Transverse colon (tissue), 4 donors: ENCODE data around the gene SPATA22. TPM values are rescaled to one million over a fixed set of nuclear protein-coding genes. Genes with fewer than 3 reads are reported as not detected.

ENCODE experiments used
- DNase-seq: peaks from one replicate; pipeline ENCODE4 v3.0.0-alpha.2; 2019
- H3K27ac ChIP-seq, 4 donors: fragments of 200-600 bp; sonication (generic); 2 replicates each; pipeline ENCODE4 v1.5.1; 2016 to 2018; ENCODE audit warnings: inconsistent platforms in 4 of 4
- H3K27me3 ChIP-seq: fragments of 200-600 bp; sonication (generic); 2 replicates; pipeline ENCODE4 v1.5.1; 2017; ENCODE audit warnings: inconsistent platforms
- H3K36me3 ChIP-seq, 4 donors: fragments of 200-600 bp; sonication (generic); 2 replicates each; pipeline ENCODE4 v1.5.1; 2017 to 2019; ENCODE audit warnings: inconsistent platforms in 4 of 4
- H3K4me1 ChIP-seq, 4 donors: fragments of 200-600 bp; sonication (generic); 2 replicates each; pipeline ENCODE4 v1.5.1; 2017 to 2020; ENCODE audit warnings: inconsistent platforms in 4 of 4
- H3K4me3 ChIP-seq, 4 donors: fragments of 200-600 bp; sonication (generic); 1 replicate in 1 of 4; 2 replicates in 3 of 4; pipeline versions ENCODE4 v1.5.1 to v1.6.1; 2017 to 2019; ENCODE audit warnings: inconsistent platforms in 4 of 4
- H3K9me3 ChIP-seq, 2 donors: fragments of 200-600 bp; sonication (generic); 2 replicates each; pipeline ENCODE4 v1.5.1; 2017 to 2019; ENCODE audit warnings: inconsistent platforms in 2 of 2
- EP300 ChIP-seq: sonication (generic); formaldehyde crosslinking; IDR thresholded peaks from one replicate; pipeline ENCODE4 v1.6.1; 2017; ENCODE audit warnings: antibody characterized with exemption, low read depth
- POLR2A ChIP-seq: fragments of 450-650 bp; IDR thresholded peaks from one replicate; pipeline ENCODE4 v1.6.1; 2016; ENCODE audit warnings: antibody characterized with exemption, mild to moderate bottlenecking, moderate library complexity
- POLR2AphosphoS5 ChIP-seq, 3 donors: sonication (generic); formaldehyde crosslinking; IDR thresholded peaks; one replicate each; pipeline ENCODE4 v1.6.1; 2016; ENCODE audit warnings: antibody characterized with exemption in 3 of 3
- WGBS, 2 donors: methylation state at CpG; one replicate each; pipeline ENCODE4 v1.1.5; 2018; ENCODE audit warnings: low coverage in 1 of 2; 5-methylcytosine and 5-hydroxymethylcytosine counted together
- in situ Hi-C, 4 donors: fragments of 200-750 bp; cut with MboI; loops; one replicate each; pipeline versions ENCODE4 v1.15.0 to v1.15.1; 2017; ENCODE audit warnings: low sequenced_read_pairs in 3 of 4, low pct_ligation_motif_present in 1 of 4, low pct_unique_long_range_greater_than_20kb in 1 of 4
- intact Hi-C: fragments of 100-400 bp; cut with DNase I; formaldehyde crosslinking; loops from one replicate; pipeline ENCODE4 v1.15.1; 2023; ENCODE audit warnings: low total_unique reads
- total RNA-seq, 4 donors: library from RNA; depleted of rRNA; stranded (reverse); fragments of >200 nt; gene quantifications; one replicate each; pipeline ENCODE4 v1.1.0, GENCODE V29; 2016
- TF ChIP-seq, protein P1 (sequence below), 5 experiments: fragments of 200-600 bp in 3 of 5; fragments of 450-650 bp in 2 of 5; sonication (generic) in 3 of 5; IDR thresholded peaks; 1 replicate in 2 of 5; 2 replicates in 3 of 5; pipeline ENCODE4 v1.5.1; 2016 to 2017; ENCODE audit warnings: antibody characterized with exemption in 5 of 5, inconsistent platforms in 3 of 5, mild to moderate bottlenecking in 2 of 5, moderate library complexity in 1 of 5

Gene SPATA22
- total RNA-seq, 4 donors from 2014 or later = not detected

DNA sequence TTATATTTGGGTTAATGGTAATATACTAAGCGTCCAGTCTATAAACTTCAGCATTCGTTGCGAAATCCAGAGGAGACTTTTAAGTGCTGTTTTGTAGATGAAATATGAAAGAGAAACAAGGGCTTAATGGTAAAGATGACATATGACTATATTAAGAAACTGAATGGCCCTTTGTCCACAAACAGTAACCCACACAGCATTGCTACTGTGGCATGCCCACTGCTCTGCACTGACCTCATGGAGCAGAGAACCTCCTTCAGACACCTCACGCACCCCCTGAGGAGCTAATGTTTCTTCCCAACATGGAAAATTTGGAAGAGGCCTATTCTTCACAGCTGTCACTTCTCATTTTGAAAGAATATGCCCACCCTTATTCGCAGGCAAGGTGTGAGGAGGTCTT lies 30.8 kb upstream of the SPATA22 start:
- TF ChIP-seq EP300 (no peak), POLR2A (no peak), POLR2AphosphoS5 (IDR thresholded peaks at IDR 0.05) (no peak)
- TF ChIP-seq, protein P1, sequence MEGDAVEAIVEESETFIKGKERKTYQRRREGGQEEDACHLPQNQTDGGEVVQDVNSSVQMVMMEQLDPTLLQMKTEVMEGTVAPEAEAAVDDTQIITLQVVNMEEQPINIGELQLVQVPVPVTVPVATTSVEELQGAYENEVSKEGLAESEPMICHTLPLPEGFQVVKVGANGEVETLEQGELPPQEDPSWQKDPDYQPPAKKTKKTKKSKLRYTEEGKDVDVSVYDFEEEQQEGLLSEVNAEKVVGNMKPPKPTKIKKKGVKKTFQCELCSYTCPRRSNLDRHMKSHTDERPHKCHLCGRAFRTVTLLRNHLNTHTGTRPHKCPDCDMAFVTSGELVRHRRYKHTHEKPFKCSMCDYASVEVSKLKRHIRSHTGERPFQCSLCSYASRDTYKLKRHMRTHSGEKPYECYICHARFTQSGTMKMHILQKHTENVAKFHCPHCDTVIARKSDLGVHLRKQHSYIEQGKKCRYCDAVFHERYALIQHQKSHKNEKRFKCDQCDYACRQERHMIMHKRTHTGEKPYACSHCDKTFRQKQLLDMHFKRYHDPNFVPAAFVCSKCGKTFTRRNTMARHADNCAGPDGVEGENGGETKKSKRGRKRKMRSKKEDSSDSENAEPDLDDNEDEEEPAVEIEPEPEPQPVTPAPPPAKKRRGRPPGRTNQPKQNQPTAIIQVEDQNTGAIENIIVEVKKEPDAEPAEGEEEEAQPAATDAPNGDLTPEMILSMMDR (IDR thresholded peaks at IDR 0.05) = no peak
- Histone ChIP-seq H3K4me3 (no peak overlapping the region), H3K36me3 (no peaks in the 10 kb centered on the region), H3K4me1 (no peaks in the 10 kb centered on the region), H3K27ac (no peak overlapping the region), H3K9me3 (peaks cover 0 to 3% of the 10 kb centered on the region in 2 donors), H3K27me3 (no peaks in the 10 kb centered on the region)
- WGBS, 2 donors = 71 to 81% methylated on average over 4 to 5 of the region's 5 CpGs
- no peak for DNase-seq
- in situ Hi-C loops (no loop called here), intact Hi-C loops (no loop called here)

DNA sequence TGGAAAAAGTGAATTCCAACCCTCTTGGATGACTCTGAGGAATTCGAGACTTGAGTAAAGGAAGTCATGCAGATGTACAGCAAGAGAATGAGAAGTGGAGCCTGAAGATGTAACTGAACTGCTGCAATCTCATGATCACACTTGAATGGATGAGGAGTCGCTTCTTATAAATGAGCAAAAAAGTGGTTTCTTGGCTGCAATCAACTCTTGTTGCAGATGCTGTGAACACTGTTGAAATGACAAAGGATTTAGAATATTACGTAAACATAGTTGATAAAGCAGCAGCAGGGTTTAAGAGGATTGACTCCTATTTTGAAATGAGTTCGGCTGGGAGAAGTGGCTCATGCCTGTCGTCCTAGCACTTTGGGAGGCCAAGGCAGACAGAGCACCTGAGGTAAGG lies 29.7 kb upstream of the SPATA22 start:
- DNase-seq = no peak
- Histone ChIP-seq H3K27ac (no peak overlapping the region), H3K36me3 (no peaks in the 10 kb centered on the region), H3K9me3 (peaks cover 0 to 3% of the 10 kb centered on the region in 2 donors), H3K4me3 (no peak overlapping the region), H3K4me1 (no peaks in the 10 kb centered on the region), H3K27me3 (no peaks in the 10 kb centered on the region)
- WGBS, 2 donors = 61 to 66% methylated on average over 5 of the region's 5 CpGs
- in situ Hi-C loops (no loop called here), intact Hi-C loops (no loop called here)
- TF ChIP-seq, protein P1 (IDR thresholded peaks at IDR 0.05) = no peak
- no peak for TF ChIP-seq EP300
- no peak for TF ChIP-seq POLR2AphosphoS5 (IDR thresholded peaks at IDR 0.05)
- TF ChIP-seq POLR2A = no peak

DNA sequence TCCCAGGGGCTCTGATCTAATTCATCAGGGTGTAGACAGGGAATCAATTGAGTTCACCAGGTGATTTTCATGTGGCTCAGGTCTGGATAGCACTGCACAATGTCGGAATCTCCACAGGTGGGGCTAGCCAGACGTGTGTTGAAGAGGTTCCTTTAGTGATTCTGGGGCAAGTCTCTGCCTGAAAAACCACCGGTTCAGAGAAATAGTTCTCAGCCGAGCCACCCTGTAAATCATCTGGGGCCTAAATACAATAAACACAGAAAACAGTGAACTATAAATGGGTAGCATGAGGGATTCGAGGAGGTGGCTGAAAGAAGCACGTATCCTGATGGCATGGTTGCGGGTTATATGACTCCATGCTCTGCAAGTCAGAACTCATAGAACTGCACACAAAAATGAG lies 25.5 kb upstream of the SPATA22 start:
- Histone ChIP-seq H3K4me3 (no peak overlapping the region), H3K27ac (no peak overlapping the region), H3K4me1 (no peaks in the 10 kb centered on the region), H3K27me3 (no peaks in the 10 kb centered on the region), H3K36me3 (no peaks in the 10 kb centered on the region), H3K9me3 (peaks cover 0 to 3% of the 10 kb centered on the region in 2 donors)
- TF ChIP-seq EP300 (no peak), POLR2AphosphoS5 (IDR thresholded peaks at IDR 0.05) (no peak), POLR2A (no peak)
- TF ChIP-seq, protein P1 (IDR thresholded peaks at IDR 0.05) = no peak
- DNase-seq = no peak
- in situ Hi-C loops = loop anchor here in 1 of 4 donors (25.0 kb wide), 1 partner anchor 110 kb away; the partner anchor contains the start of genes OR1E1 and OR3A2
- intact Hi-C loops = no loop called here
- 72 to 93% methylated on average over 3 to 7 of the region's 7 CpGs for WGBS, 2 donors

DNA sequence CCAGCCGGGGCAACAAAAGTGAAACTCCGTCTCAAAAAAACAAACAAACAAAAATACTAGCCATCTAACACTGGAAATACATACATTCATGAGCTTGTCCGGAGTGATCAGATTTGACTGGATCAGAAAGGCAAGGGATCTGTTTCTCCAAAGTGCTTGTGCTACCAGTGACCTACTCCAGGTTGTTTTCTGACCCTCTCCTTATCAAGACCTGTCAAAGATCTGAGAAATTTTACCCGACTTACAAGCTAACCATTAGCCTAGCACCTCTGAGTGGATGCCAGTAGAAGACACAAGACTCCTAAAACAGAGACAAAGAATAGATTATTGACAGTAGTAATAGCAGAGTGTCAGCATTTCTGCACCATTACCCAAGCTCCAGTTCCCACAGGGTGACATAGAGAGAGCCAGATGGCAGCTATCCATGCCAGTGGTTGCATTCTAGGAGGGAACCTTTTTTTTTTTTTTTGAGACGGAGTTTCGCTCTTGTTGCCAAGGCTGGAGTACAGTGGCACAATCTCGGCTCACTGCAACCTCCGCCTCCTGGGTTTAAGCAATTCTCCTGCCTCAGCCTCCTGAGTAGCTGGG lies 14.0 kb upstream of the SPATA22 start:
- TF ChIP-seq EP300 = no peak
- WGBS, 2 donors = 89% methylated on average over 7 to 8 of the region's 8 CpGs
- DNase-seq = no peak

DNA sequence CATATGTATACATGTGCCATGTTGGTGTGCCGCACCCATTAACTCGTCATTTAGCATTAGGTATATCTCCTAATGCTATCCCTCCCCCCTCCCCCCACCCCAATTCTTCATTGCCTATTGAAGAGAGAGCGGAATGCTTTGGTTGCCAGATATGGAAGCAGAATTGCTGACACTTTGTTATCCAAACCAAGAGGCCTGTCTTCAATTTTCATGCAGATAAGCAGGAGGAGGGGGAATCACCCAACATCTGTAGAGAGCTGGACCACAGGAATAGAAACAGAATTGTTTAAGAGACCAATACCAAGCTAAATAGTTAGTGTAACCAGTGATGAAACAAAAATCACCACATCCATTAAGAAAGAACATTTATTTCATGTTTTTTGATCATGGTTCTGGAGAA lies 11.2 kb upstream of the SPATA22 start:
- Histone ChIP-seq H3K27me3 (peaks cover 4% of the 10 kb centered on the region), H3K36me3 (no peaks in the 10 kb centered on the region), H3K4me1 (peaks cover 0 to 8% (median 0%) of the 10 kb centered on the region in 4 donors), H3K27ac (no peak overlapping the region), H3K9me3 (no peaks in the 10 kb centered on the region), H3K4me3 (no peak overlapping the region)
- no peak for DNase-seq
- in situ Hi-C loops (loop anchor here in 1 of 4 donors (25.0 kb wide), 1 partner anchor 96 kb away; the partner anchor contains the start of genes OR1E1 and OR3A2), intact Hi-C loops (no loop called here)
- TF ChIP-seq, protein P1 (IDR thresholded peaks at IDR 0.05) = no peak
- TF ChIP-seq POLR2A (no peak), POLR2AphosphoS5 (IDR thresholded peaks at IDR 0.05) (no peak), EP300 (no peak)
- 10 to 72% methylated on average over 2 to 3 of the region's 3 CpGs for WGBS, 2 donors

More for the DNA sequence above, 14.0 kb upstream of the SPATA22 start:
- H3K9me3 ChIP-seq = no peaks in the 10 kb centered on the region
- intact Hi-C loops (no loop called here), in situ Hi-C loops (loop anchor here in 1 of 4 donors (25.0 kb wide), 1 partner anchor 98 kb away; the partner anchor contains the start of genes OR1E1 and OR3A2)
- no peaks in the 10 kb centered on the region for H3K4me1 ChIP-seq
- H3K4me3 ChIP-seq = no peak overlapping the region
- H3K27me3 ChIP-seq = peaks cover 4% of the 10 kb centered on the region
- H3K36me3 ChIP-seq = no peaks in the 10 kb centered on the region
- no peak overlapping the region for H3K27ac ChIP-seq
